IMR-90 (cell line): Measurements from ENCODE around the gene NUP210L.

Experiments
- BHLHE40 ChIP-seq: fragments of 150-350 bp; IDR thresholded peaks from 2 replicates; pipeline ENCODE4 v1.6.1; 2016; ENCODE audit warnings: mild to moderate bottlenecking, low read depth, low read length
- CEBPB ChIP-seq: IDR thresholded peaks from 2 replicates; pipeline ENCODE4 v1.6.1; 2012; ENCODE audit warnings: low read depth, low read length, improper control_type of control experiment
- CHD1 ChIP-seq: IDR thresholded peaks from 2 replicates; pipeline ENCODE4 v1.6.1; 2012; ENCODE audit warnings: low read depth, low read length, improper control_type of control experiment
- CTCF ChIP-seq: conservative IDR thresholded peaks from 2 replicates; pipeline ENCODE4 v1.5.1; 2012; ENCODE audit warnings: mild to moderate bottlenecking, low read depth, low read length, improper control_type of control experiment
- FOS ChIP-seq: fragments of 150-350 bp; IDR thresholded peaks from 2 replicates; pipeline ENCODE4 v1.6.1; 2016; ENCODE audit warnings: low read depth, low read length
- MXI1 ChIP-seq: IDR thresholded peaks from 2 replicates; pipeline ENCODE4 v1.6.1; 2012; ENCODE audit warnings: low read depth, mild to moderate bottlenecking, low read length, moderate library complexity, borderline replicate concordance
- POLR2A ChIP-seq: IDR thresholded peaks from 2 replicates; pipeline ENCODE4 v1.6.1; 2012; ENCODE audit warnings: mild to moderate bottlenecking, low read depth, low read length
- RAD21 ChIP-seq: IDR thresholded peaks from 2 replicates; pipeline ENCODE4 v1.6.1; 2012; ENCODE audit warnings: low read length, improper control_type of control experiment
- RCOR1 ChIP-seq: IDR thresholded peaks from 2 replicates; pipeline ENCODE4 v1.6.1; 2012; ENCODE audit warnings: mild to moderate bottlenecking, low read length, improper control_type of control experiment; ENCODE audit not compliant: insufficient replicate concordance
- SMC3 ChIP-seq: fragments of 150-350 bp; IDR thresholded peaks from 2 replicates; pipeline ENCODE4 v1.6.1; 2016; ENCODE audit warnings: low read depth, mild to moderate bottlenecking, antibody characterized with exemption, low read length, moderate library complexity
- USF2 ChIP-seq: fragments of 150-350 bp; IDR thresholded peaks from 2 replicates; pipeline ENCODE4 v1.6.1; 2017; ENCODE audit warnings: mild to moderate bottlenecking, antibody characterized with exemption, low read length, low read depth

- no peak for TF ChIP-seq USF2
- TF ChIP-seq BHLHE40, result no peak
- TF ChIP-seq POLR2A, result no peak
- TF ChIP-seq CTCF, result no peak
- no peak for TF ChIP-seq MXI1
- no peak for TF ChIP-seq RAD21
- no peak for TF ChIP-seq FOS
- no peak for TF ChIP-seq RCOR1
- no peak for TF ChIP-seq CEBPB
- TF ChIP-seq SMC3, result no peak
- no peak for TF ChIP-seq CHD1
These were observed 200.0 kb downstream of the NUP210L start for GRCh38 chr1:153954826-153955225.
